GM19452 (cell line): Measurements from ENCODE around the gene SHROOM3.

Experiments used
- ATAC-seq: cut with Tn5 transposase; IDR thresholded peaks from one replicate; pipeline ENCODE4 v1.9.1; 2021; ENCODE audit not compliant: unreplicated experiment

The SHROOM3 gene

DNA sequence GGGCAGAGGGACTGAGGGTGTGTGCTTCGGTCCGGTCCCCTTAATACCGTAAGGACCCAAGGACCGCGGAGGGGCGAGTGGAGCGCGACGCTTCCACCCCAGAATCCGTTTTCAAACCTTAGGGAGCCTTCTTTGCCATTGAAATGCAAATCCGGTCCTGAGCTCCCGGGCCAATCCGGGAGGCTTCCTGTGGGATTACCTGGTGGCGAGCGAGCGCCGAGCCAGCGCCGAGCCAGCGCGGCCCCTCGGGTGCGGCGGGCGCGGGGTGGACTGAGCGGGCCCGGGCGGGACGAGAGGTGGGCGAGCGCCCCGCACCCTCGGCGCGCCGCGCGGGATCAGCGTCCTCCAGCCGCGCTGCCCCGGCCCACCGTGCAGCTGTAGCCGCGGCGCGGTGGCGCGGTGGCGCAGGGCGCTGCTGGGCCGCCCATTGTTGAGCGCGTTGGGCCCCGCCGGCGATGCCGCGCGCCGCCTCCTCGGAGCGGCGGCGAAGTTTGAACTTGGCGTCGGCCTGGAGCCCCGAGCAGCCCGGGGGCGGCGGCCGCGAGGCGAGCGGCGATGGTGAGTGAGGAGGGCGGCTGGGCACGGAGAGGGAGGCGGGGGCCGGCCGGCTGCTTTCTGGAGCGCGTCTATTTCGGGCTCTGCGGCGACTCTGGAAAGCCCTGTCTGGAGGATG lies 254.3 kb downstream of the SHROOM3 start:
- ATAC-seq = peak; percentile 44

DNA sequence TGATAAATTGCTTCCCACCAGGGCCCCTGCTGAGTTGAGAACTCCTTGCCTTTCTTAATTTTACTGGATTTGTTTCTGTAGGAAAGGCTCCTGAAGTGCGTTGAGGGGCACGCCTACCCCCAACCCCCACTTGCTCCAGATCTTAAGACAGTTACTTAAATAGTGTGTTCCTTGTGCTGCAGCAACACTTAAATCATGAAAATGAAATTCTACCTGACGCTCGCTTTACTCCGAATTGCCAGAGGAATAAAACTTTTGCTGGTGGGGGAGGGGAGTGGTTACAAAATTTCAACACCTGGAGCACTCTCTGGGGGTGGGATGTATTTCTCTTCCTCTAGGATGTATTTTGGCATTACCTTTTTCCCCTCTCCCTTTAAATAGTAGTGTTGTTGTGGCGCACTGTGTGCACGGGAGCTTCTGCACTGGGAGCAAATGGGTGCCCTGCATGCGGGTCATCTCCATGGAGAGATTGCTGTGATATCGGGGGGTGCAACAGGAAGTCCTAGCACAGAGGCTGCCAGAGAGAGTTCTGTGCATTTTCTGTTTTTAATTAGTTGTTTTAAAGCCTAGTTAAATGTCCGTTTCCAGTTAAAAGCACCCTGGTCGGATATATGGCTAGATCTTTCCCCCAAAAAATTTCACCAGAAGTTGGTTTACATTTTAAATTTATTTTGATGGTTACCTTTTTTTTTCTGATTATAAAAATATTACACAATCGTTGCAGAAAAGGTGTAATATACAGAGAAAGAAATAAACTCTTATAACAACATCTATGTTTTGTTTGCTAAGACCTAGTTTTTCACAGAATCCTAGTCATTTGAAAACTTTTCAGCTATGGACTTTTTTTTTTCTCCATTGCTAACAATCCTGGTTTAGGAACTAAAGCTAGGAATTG lies 255.2 kb downstream of the SHROOM3 start:
- ATAC-seq = no peak

DNA sequence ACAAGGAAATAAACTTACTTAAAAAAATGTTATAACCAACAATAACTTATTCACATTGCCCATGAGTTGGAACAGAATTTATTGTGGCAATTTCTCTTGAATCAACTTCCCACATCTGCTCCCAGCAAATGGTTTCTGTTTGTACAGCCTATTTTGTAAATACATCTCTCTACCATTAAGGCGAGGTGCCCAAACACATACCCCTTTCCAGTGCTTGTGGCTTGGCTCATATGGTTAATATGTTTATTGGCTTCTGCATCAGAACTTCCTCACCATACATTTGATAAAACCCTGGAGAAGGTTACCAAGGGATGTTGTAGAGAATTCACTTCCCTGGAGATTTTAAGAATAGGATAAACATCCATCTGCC lies 255.9 kb downstream of the SHROOM3 start:
- ATAC-seq = no peak

DNA sequence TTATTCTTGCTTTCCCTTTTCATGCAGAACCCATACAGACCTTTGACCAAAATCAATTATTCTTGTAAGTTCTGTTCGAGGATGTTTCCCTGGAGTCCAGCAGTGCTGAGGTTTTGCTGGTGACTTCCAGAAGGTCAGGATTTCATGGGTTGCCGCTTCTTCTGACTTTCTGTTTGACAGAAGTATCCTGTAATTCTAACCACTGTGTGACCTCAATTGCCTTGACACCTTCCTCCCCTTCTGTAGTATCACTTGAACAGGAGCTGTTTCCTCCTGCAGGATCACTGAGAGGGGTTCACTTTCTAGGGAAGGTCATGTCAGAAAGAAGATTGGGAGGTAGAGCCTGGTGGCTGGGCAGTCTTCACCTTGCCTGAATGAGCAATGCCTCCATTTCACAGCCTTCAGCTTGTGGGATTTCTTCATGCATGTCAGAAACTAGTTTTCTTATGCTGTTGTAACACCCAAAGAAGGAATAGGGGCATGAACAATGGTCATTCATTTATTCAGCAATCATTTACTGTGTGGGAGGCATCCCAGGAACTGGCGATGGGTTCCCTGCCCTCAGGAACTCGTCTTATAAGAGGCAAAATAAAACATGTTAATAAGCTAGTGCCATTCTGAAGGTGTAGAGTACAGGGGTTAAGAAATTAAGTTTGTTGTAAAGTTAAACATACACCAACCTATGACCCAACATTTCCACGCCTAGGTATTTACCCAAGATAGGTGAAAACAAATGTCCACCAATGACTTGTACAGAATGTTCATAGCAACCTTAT lies 257.0 kb downstream of the SHROOM3 start:
- ATAC-seq = peak; percentile 37

DNA sequence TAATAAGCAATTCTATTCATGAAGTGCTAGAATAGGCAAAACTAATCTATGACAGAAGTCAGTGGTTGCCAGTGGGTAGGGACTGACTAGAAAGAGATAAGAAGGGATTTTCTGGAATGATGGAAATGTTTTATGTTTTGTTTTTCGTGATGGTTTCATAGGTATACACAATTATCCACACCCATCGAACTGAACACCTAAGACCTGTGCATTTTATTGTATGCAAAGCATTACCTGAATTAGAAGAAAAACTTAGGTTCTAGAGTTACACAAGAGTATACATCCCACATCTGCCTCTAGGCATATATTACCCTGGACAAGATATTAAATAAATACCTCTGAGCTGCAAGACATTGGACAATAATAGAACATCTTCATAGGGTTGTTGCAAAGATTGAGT lies 257.7 kb downstream of the SHROOM3 start:
- ATAC-seq = no peak

DNA sequence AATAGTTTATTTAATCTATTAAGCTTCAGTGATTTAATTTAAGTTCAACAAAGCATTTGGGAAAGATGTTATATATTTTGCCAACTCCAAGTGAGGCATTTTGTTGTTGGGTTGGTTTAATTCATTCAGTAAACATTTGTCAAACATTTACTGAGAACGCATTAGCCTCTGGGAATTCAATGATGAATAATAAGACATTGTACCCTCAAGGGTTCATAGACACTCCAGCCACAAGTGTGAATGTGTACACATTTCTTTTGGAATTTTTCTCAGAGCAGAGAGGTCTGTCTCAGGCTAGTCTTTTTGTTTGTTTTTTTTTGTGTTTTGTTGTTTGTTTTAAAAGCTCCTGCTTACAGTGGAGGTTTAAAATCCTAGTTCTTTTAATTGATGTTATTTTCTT lies 259.0 kb downstream of the SHROOM3 start:
- no peak for ATAC-seq

DNA sequence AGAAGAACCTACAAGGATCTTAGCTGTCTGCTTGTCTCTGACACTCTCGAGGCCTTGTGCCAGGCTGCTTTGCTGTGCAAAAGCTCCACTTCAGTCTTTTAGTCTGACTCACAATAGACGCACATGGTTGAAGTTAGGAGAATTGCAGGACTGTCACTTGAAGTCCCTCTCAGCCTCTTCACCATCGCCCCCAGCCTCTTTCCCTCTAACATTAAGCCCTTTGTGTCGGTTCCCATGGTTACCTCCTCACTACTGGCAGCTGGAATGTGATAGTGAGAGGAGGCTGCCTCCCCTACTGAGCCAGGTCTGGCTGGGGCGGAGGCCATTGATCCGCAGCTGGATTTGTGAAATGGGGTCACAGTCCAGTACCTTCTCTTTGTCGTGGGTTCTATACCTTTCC lies 261.1 kb downstream of the SHROOM3 start:
- no peak for ATAC-seq

DNA sequence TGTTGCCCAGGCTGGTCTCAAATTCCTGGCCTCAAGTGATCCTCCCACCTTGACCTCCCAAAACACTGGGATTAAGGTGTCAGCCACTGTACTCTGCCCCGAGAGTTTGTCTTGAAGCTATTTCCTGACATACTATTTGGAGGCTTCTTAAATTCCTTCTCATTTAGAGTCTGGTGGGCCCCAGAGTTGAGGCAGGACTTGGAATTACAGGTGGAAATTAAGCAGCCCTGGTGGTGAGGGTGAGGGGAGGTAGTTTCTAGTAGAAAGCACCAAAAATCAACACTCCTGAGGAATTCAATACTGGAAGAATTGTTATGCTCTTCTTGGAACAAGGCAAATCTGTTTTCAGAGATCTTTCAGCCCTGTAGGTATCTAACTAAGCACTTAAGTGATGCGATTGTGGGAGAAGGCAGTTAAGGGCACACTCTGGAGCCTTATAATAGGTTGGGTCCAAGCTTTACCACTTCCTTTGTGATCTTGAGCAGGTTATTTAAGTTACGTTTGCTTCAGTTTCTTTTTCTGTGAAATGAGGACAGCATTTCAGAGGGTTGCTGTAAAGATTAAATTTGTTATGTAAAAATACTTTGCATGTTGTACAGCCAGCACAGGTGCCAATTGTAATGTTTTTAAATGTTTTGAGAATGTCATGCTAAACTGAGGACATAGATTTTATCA lies 262.2 kb downstream of the SHROOM3 start:
- ATAC-seq = peak; percentile 84

- ATAC-seq = no peak
Observed at GRCh38 chr4:76698141-76698540, 263.1 kb downstream of the SHROOM3 start.

- no peak for ATAC-seq
Observed at GRCh38 chr4:76699751-76700310, 264.8 kb downstream of the SHROOM3 start.

- peak; percentile 61 for ATAC-seq
Observed at GRCh38 chr4:76702440-76703122, 267.6 kb downstream of the SHROOM3 start.

DNA sequence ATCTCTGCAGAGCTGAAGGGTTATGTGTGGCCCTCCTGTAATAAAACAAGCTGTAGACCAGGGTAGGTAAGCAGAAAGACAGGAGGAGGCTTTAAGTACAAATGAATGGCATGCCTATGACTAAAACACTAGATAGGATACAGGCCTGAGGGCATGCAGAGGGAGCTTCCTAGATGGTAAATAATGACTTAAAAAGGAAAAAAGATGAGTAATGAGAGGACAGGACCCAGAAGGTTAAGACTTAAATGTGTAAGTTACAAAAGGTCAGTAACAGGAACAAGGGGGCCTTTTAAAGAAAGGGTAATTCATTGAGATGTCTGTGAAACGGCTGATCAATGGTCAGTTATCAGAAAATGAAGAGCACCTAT lies 268.1 kb downstream of the SHROOM3 start:
- peak; percentile 21 for ATAC-seq

- ATAC-seq = no peak
Observed at GRCh38 chr4:76703676-76704075, 268.6 kb downstream of the SHROOM3 start.

DNA sequence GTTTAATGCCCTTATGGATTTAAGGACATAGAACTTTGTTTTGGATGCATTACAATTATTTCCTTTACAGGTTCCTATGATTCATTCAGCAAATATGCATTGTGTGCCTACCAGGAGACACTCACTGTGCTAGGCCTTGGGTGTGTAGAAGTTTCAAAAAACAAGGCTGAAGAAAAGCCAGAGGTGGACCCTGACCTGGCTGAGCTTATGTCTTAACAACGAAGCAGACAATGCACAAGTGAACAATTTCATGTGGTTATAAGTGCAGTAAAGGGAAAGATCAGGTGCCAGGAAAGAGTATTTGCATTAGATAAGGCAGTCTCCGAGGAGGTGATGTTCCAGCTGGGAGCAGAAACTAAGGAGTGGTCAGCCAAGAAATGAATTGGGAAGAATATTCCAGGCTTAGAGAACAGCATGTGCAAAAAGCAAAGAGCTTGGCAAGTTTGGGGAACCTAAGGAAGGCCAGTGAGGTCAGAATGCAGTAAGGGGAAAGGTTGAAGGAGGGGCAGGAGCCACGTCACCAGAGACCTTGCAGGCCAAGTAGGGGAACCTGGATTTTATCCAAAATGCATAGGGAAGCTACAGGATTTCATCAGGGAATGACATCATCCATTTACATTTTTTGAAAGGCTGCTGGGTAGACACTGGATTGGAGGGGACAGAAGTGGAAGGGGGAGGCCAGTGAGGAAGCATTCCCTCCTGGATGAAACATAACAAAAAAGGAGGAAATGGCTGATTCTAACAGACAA lies 269.3 kb downstream of the SHROOM3 start:
- no peak for ATAC-seq

DNA sequence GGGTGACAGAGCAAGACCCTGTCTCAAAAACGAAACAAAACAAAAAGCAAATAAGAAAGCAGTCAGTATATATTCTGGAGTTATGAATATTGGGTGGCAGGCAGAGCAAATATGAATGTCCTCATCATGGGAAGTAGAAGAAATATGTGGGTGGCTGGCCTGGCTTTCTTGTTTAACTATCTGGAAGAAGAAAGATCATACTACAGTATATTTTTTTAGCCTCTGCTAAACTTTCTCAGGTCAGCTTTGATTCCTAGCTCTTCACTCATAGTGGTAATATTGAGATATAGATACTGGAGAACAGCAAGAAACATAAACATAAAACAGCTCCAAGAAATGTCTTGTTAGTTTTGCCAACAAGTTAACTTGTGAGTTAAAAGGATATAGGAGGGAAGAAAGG lies 270.4 kb downstream of the SHROOM3 start:
- no peak for ATAC-seq

DNA sequence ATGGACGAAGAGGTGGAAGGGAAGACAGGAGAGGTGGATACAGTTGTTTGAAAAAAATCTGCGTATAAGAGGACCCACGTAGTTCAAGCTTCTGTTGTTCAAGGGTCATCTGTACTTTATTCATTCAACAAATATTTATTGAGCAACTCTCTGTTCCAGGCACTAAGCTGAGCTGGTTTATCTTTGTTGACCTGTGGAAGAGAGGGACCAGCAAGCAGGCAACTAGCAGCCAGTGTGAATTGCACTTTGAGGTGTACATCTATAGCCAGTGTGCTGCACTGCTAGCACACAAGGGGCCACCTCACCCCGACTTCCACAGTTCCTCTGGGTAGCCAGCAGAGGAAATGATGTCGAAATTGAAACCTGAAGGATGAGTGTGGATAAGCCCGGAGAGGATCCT lies 271.6 kb downstream of the SHROOM3 start:
- ATAC-seq = no peak

GRCh38 chr4:76708971-76709771 lies 274.1 kb downstream of the SHROOM3 start:
- ATAC-seq = no peak

GRCh38 chr4:76709772-76710090 lies 274.7 kb downstream of the SHROOM3 start:
- ATAC-seq = no peak

GRCh38 chr4:76712564-76712963 lies 277.5 kb downstream of the SHROOM3 start:
- ATAC-seq = no peak
